ENCODE data around the gene CTDP1.

The CTDP1 gene

GRCh38 chr18:79631761-79632446, 47.7 kb upstream of the CTDP1 start:
- Histone ChIP-seq H3K4me2 (ENCODE audit: low read length) (no peak overlapping the region), H4K20me1 (ENCODE audit: insufficient read depth, low read length) (no peaks in the 10 kb centered on the region), H3K9ac (ENCODE audit: low read length) (no peak overlapping the region), H3K9me2 (ENCODE audit: low read depth, low read length) (no peaks in the 10 kb centered on the region), H3K4me3 (ENCODE audit: low read depth, low read length, poor library complexity, severe bottlenecking) (no peak overlapping the region), H2AFZ (ENCODE audit: low read length) (no peak overlapping the region), H3K27ac (ENCODE audit: low read depth, low read length, poor library complexity, severe bottlenecking) (no peak overlapping the region), H3K9me3 (ENCODE audit: low read length) (no peaks in the 10 kb centered on the region), H3F3A (ENCODE audit: insufficient read depth, low read length) (no peaks in the 10 kb centered on the region), H3K4me1 (ENCODE audit: insufficient read depth, low read length, severe bottlenecking) (no peaks in the 10 kb centered on the region), H3K36me3 (ENCODE audit: insufficient read depth, low read length) (no peaks in the 10 kb centered on the region), H3K27me3 (ENCODE audit: insufficient read depth, low read length) (peaks cover 16% of the 10 kb centered on the region; the same call in 1 of the 2 replicates), H3K79me2 (ENCODE audit: insufficient read depth, low read length) (no peaks in the 10 kb centered on the region)
- no peak for TF ChIP-seq EZH2 (IDR thresholded peaks at IDR 0.05; ENCODE audit: borderline replicate concordance, low read length)
- TF ChIP-seq CTCF (IDR thresholded peaks at IDR 0.05; ENCODE audit: low read length), result no peak

DNA sequence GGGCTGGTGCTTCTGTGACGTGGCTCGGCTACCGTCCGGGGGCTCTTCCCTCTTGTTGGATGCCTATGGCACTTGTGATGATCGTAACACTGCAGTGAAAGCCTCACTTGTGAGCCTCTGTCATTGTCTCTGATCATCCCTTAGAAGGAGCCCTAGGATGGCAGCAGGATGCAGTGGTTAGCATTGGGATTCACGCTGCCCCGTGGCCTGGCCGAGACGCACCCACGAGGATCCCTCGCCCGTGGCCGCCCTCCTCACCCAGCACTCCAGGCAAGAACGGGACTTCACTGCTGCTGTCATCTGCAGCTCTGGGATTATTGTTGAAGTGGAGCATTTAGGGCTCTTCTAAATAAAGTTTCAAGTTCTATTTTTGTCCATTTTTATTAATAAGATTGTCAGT, 46.8 kb upstream of the CTDP1 start:
- no peak overlapping the region for H3K9ac ChIP-seq (ENCODE audit: low read length)
- no peaks in the 10 kb centered on the region for H3K4me1 ChIP-seq (ENCODE audit: insufficient read depth, low read length, severe bottlenecking)
- no peaks in the 10 kb centered on the region for H3K36me3 ChIP-seq (ENCODE audit: insufficient read depth, low read length)
- no peaks in the 10 kb centered on the region for H3K9me3 ChIP-seq (ENCODE audit: low read length)
- H3K79me2 ChIP-seq (ENCODE audit: insufficient read depth, low read length), result no peaks in the 10 kb centered on the region
- no peaks in the 10 kb centered on the region for H3F3A ChIP-seq (ENCODE audit: insufficient read depth, low read length)
- H3K9me2 ChIP-seq (ENCODE audit: low read depth, low read length), result no peaks in the 10 kb centered on the region
- no peak overlapping the region for H3K4me3 ChIP-seq (ENCODE audit: low read depth, low read length, poor library complexity, severe bottlenecking)
- H2AFZ ChIP-seq (ENCODE audit: low read length), result no peak overlapping the region
- TF ChIP-seq EZH2 (IDR thresholded peaks at IDR 0.05; ENCODE audit: borderline replicate concordance, low read length), result no peak
- no peak for TF ChIP-seq CTCF (IDR thresholded peaks at IDR 0.05; ENCODE audit: low read length)
- no peak overlapping the region for H3K4me2 ChIP-seq (ENCODE audit: low read length)
- peaks cover 8% of the 10 kb centered on the region; the same call in 1 of the 2 replicates for H3K27me3 ChIP-seq (ENCODE audit: insufficient read depth, low read length)
- no peaks in the 10 kb centered on the region for H4K20me1 ChIP-seq (ENCODE audit: insufficient read depth, low read length)
- H3K27ac ChIP-seq (ENCODE audit: low read depth, low read length, poor library complexity, severe bottlenecking), result no peak overlapping the region

- no peaks in the 10 kb centered on the region for H3K9me3 ChIP-seq (ENCODE audit: low read length)
- no peak overlapping the region for H3K4me3 ChIP-seq (ENCODE audit: low read depth, low read length, poor library complexity, severe bottlenecking)
- TF ChIP-seq CTCF (IDR thresholded peaks at IDR 0.05; ENCODE audit: low read length), result no peak
- no peak for TF ChIP-seq EZH2 (IDR thresholded peaks at IDR 0.05; ENCODE audit: borderline replicate concordance, low read length)
- no peaks in the 10 kb centered on the region for H4K20me1 ChIP-seq (ENCODE audit: insufficient read depth, low read length)
- peaks cover 2% of the 10 kb centered on the region; the same call in 1 of the 2 replicates for H3K27me3 ChIP-seq (ENCODE audit: insufficient read depth, low read length)
- no peak overlapping the region for H3K4me2 ChIP-seq (ENCODE audit: low read length)
- H3F3A ChIP-seq (ENCODE audit: insufficient read depth, low read length), result no peaks in the 10 kb centered on the region
- H3K4me1 ChIP-seq (ENCODE audit: insufficient read depth, low read length, severe bottlenecking), result no peaks in the 10 kb centered on the region
- H3K27ac ChIP-seq (ENCODE audit: low read depth, low read length, poor library complexity, severe bottlenecking), result no peak overlapping the region
- no peaks in the 10 kb centered on the region for H3K9me2 ChIP-seq (ENCODE audit: low read depth, low read length)
- no peaks in the 10 kb centered on the region for H3K36me3 ChIP-seq (ENCODE audit: insufficient read depth, low read length)
- no peak overlapping the region for H3K9ac ChIP-seq (ENCODE audit: low read length)
- H3K79me2 ChIP-seq (ENCODE audit: insufficient read depth, low read length), result no peaks in the 10 kb centered on the region
- H2AFZ ChIP-seq (ENCODE audit: low read length), result no peak overlapping the region
These were observed 45.4 kb upstream of the CTDP1 start for GRCh38 chr18:79634186-79634585.

Data from OCI-LY1 (cell line).